OCI-LY1 (cell line): ENCODE results near the gene CFAP61.

Experiments used
- H2AFZ ChIP-seq: fragments of 200-600 bp; sonication (generic), shearing (Covaris generic); 2 replicates; pipeline ENCODE4 v1.6.0; 2014; ENCODE audit warnings: antibody characterized with exemption, mild to moderate bottlenecking, low read length
- H3F3A ChIP-seq: fragments of 200-600 bp; sonication (generic), shearing (Covaris generic); 2 replicates; pipeline ENCODE4 v1.6.0; 2014; ENCODE audit warnings: mild to moderate bottlenecking, antibody characterized with exemption, low read length, moderate library complexity; ENCODE audit not compliant: insufficient read depth
- H3K27ac ChIP-seq: fragments of 200-600 bp; sonication (generic); 2 replicates; pipeline ENCODE4 v1.5.1; 2014; ENCODE audit warnings: low read length, mixed run types, mild to moderate bottlenecking, low read depth; ENCODE audit not compliant: poor library complexity, severe bottlenecking
- H3K27me3 ChIP-seq: fragments of 200-600 bp; sonication (generic); 2 replicates; pipeline ENCODE4 v1.6.0; 2014; ENCODE audit warnings: antibody characterized with exemption, mild to moderate bottlenecking, low read length, moderate library complexity; ENCODE audit not compliant: insufficient read depth
- H3K36me3 ChIP-seq: fragments of 200-600 bp; sonication (generic); 2 replicates; pipeline ENCODE4 v1.6.1; 2014; ENCODE audit warnings: mild to moderate bottlenecking, antibody characterized with exemption, low read length, moderate library complexity, mixed read lengths; ENCODE audit not compliant: insufficient read depth
- H3K4me1 ChIP-seq: fragments of 200-600 bp; sonication (generic); 2 replicates; pipeline ENCODE4 v1.5.1; 2014; ENCODE audit warnings: mild to moderate bottlenecking, low read length, moderate library complexity; ENCODE audit not compliant: insufficient read depth, severe bottlenecking
- H3K4me2 ChIP-seq: fragments of 200-600 bp; sonication (generic), shearing (Covaris generic); 2 replicates; pipeline ENCODE4 v1.6.1; 2014; ENCODE audit warnings: low read length
- H3K4me3 ChIP-seq: fragments of 200-600 bp; sonication (generic); 2 replicates; pipeline ENCODE4 v1.5.1; 2014; ENCODE audit warnings: low read length, low read depth, mild to moderate bottlenecking, mixed read lengths; ENCODE audit not compliant: poor library complexity, severe bottlenecking
- H3K79me2 ChIP-seq: fragments of 200-600 bp; shearing (Covaris generic); 2 replicates; pipeline ENCODE4 v1.6.1; 2016; ENCODE audit warnings: mixed run types, low read length, mixed read lengths; ENCODE audit not compliant: insufficient read depth
- H3K9ac ChIP-seq: fragments of 200-600 bp; sonication (generic), shearing (Covaris generic); 2 replicates; pipeline ENCODE4 v1.6.1; 2014; ENCODE audit warnings: mild to moderate bottlenecking, low read length, mixed read lengths
- H3K9me2 ChIP-seq: fragments of 200-600 bp; sonication (generic), shearing (Covaris generic); 2 replicates; pipeline ENCODE4 v1.6.1; 2014; ENCODE audit warnings: low read depth, mild to moderate bottlenecking, low read length, mixed read lengths
- H3K9me3 ChIP-seq: fragments of 200-600 bp; shearing (Covaris generic); 2 replicates; pipeline ENCODE4 v1.6.1; 2014; ENCODE audit warnings: low read length, mixed read lengths
- H4K20me1 ChIP-seq: fragments of 200-600 bp; sonication (generic), shearing (Covaris generic); 2 replicates; pipeline ENCODE4 v1.6.0; 2016; ENCODE audit warnings: mild to moderate bottlenecking, low read length; ENCODE audit not compliant: insufficient read depth
- CTCF ChIP-seq: fragments of 200-600 bp; sonication (generic), shearing (Covaris generic); IDR thresholded peaks from 2 replicates; pipeline ENCODE4 v1.5.1; 2017; ENCODE audit warnings: mild to moderate bottlenecking, antibody characterized with exemption, low read length, moderate library complexity, mixed read lengths
- EZH2 ChIP-seq: fragments of 200-600 bp; sonication (generic), shearing (Covaris generic); IDR thresholded peaks from 2 replicates; pipeline ENCODE4 v1.8.0; 2017; ENCODE audit warnings: borderline replicate concordance, mixed run types, mild to moderate bottlenecking, antibody characterized with exemption, low read length, moderate library complexity, mixed read lengths

Gene CFAP61

GRCh38 chr20:20255099-20255498, 202.8 kb downstream of the CFAP61 start:
- no peaks in the 10 kb centered on the region for H3K79me2 ChIP-seq
- no peak overlapping the region for H2AFZ ChIP-seq
- no peak for TF ChIP-seq EZH2
- no peak for TF ChIP-seq CTCF
- no peaks in the 10 kb centered on the region for H3K36me3 ChIP-seq
- no peaks in the 10 kb centered on the region for H3K27me3 ChIP-seq
- H3K4me3 ChIP-seq, result no peak overlapping the region
- H3F3A ChIP-seq, result no peaks in the 10 kb centered on the region
- H3K9me2 ChIP-seq, result no peaks in the 10 kb centered on the region
- no peaks in the 10 kb centered on the region for H4K20me1 ChIP-seq
- no peak overlapping the region for H3K27ac ChIP-seq
- no peaks in the 10 kb centered on the region for H3K9me3 ChIP-seq
- H3K4me2 ChIP-seq, result no peak overlapping the region
- no peaks in the 10 kb centered on the region for H3K4me1 ChIP-seq
- no peak overlapping the region for H3K9ac ChIP-seq

GRCh38 chr20:20259533-20259932, 207.2 kb downstream of the CFAP61 start:
- Histone ChIP-seq H3F3A (no peaks in the 10 kb centered on the region), H3K4me2 (no peak overlapping the region), H3K27me3 (no peaks in the 10 kb centered on the region), H3K9me3 (no peaks in the 10 kb centered on the region), H3K79me2 (no peaks in the 10 kb centered on the region), H3K4me3 (no peak overlapping the region), H4K20me1 (no peaks in the 10 kb centered on the region), H3K9me2 (no peaks in the 10 kb centered on the region), H3K27ac (no peak overlapping the region), H2AFZ (no peak overlapping the region), H3K9ac (no peak overlapping the region), H3K4me1 (no peaks in the 10 kb centered on the region), H3K36me3 (no peaks in the 10 kb centered on the region)
- TF ChIP-seq CTCF (no peak), EZH2 (no peak)

DNA sequence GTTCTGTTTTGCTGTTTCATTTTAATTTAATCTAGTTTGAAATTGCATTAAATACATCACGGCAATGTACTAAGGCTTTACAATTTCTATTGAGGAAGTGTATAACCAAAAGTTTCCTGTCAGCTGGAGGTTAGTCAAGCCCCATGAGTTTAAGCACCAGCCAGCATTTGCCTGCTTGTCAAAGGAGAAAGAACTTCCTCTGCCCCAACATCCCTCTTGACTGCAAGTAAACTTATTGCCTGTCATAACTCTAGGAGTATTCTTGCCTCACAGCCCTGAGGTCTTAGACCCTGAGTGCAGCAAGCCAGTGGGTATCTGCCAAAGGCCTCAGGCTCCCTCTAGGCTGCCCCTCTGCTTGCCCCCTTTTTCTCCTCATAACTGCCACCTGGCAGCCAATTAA, 208.8 kb downstream of the CFAP61 start:
- Histone ChIP-seq H3K9me2 (no peaks in the 10 kb centered on the region), H2AFZ (no peak overlapping the region), H4K20me1 (no peaks in the 10 kb centered on the region), H3F3A (no peaks in the 10 kb centered on the region), H3K4me3 (no peak overlapping the region), H3K4me1 (no peaks in the 10 kb centered on the region), H3K4me2 (no peak overlapping the region), H3K9me3 (no peaks in the 10 kb centered on the region), H3K79me2 (no peaks in the 10 kb centered on the region), H3K27me3 (no peaks in the 10 kb centered on the region), H3K36me3 (no peaks in the 10 kb centered on the region), H3K27ac (no peak overlapping the region), H3K9ac (no peak overlapping the region)
- TF ChIP-seq EZH2 (no peak), CTCF (no peak)
